Measurements from ENCODE around the gene ADCK1. TPM values are rescaled to one million over a fixed set of nuclear protein-coding genes. Genes with fewer than 3 reads are reported as not detected.

ADCK1 gene
- total and polyA plus RNA-seq, 4 experiments from 2014 or later, result 5.2 to 12.0 (median 5.4) TPM

DNA sequence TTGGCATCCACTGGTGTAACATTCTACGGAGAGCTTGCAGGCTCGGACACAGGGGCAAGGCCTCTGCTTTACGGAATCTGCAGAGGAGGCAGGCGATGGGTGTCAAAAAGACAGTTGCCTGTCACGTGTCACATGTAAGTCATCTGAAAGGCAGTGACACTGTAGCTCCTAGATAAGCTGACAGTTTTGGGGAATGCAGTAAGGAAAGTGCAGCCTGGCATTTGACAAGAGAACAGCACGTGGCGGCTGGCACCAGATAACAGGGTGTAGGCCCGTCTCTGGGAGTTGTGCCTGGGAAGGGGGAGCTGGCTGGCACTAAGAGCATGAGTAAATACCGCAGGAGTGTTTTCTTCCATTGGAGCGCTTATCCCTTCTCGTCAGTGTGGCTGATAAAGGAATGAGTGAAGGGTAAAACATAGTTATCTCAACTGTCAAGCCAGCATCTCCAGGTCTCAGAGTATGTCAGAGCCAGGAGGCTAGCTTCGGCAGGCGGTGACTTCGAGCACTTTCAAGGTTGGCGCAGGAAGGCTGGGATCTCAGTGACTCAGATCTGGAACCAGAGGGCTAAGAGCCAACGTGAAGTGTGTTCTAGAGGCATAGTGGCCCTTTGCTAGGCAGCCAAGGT is 26.1 kb downstream of the ADCK1 start:
- CTCF ChIA-PET (ENCODE audit: partially characterized antibody), result no interaction called here
- Histone ChIP-seq H3K36me3 (ENCODE audit: insufficient read depth, low read length) (peaks cover 3% of the 10 kb centered on the region), H3K9me3 (ENCODE audit: control insufficient read depth in 1 of 2, low read length in 2 of 2) (no peaks in the 10 kb centered on the region), H3K4me3 (ENCODE audit: low read length in 2 of 2) (no peak overlapping the region), H3K27ac (ENCODE audit: low read depth, low read length) (no peak overlapping the region), H3K4me1 (ENCODE audit: insufficient read depth, low read length) (no peaks in the 10 kb centered on the region), H3K27me3 (ENCODE audit: insufficient read depth, low read length) (no peaks in the 10 kb centered on the region)
- no peak for DNase-seq
- H3K27me3 Mint-ChIP-seq, result no peaks in the 10 kb centered on the region
- POLR2A ChIA-PET (ENCODE audit: partially characterized antibody), result no interaction called here
- peaks cover 0 to 2% (median 0%) of the 10 kb centered on the region in 4 donors for H3K4me1 Mint-ChIP-seq
- no peak overlapping the region for H3K27ac Mint-ChIP-seq
- H3K9me3 Mint-ChIP-seq, result no peaks in the 10 kb centered on the region
- H3K4me3 Mint-ChIP-seq, result no peak overlapping the region
- intact Hi-C loops (cut with micrococcal nuclease), result no loop called here
- peaks cover 35 to 43% of the 10 kb centered on the region in 2 donors for H3K36me3 Mint-ChIP-seq

DNA sequence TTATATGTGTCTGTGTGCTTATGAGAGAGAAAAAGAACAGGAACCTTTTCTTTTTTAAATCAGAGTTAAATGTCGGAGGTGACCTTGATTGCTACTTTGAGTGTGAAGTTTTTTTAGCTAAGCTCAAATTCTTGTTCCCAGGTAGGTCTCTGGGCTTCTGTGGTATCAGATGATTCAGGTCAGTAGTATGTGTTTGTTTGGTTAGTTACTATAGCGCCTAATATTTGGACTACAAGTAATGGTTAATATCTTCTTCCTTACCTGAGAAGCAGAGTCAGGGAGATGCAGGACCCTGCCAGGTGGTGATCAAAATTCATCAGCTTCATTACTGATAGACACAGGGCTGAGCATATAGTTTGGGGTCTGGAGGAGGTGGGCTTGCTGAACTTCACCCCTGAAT is 30.8 kb downstream of the ADCK1 start:
- no peaks in the 10 kb centered on the region for H3K27me3 ChIP-seq (ENCODE audit: insufficient read depth, low read length)
- H3K9me3 ChIP-seq (ENCODE audit: control insufficient read depth in 1 of 2, low read length in 2 of 2), result no peaks in the 10 kb centered on the region
- Mint-ChIP-seq H3K36me3 (peaks cover 33 to 40% of the 10 kb centered on the region in 2 donors), H3K4me1 (peaks cover 0 to 2% (median 0%) of the 10 kb centered on the region in 4 donors), H3K4me3 (no peak overlapping the region), H3K27ac (peak overlapping the region in 1 of 7 donors; percentile 48), H3K27me3 (no peaks in the 10 kb centered on the region), H3K9me3 (no peaks in the 10 kb centered on the region)
- POLR2A ChIA-PET (ENCODE audit: partially characterized antibody), result no interaction called here
- CTCF ChIA-PET (ENCODE audit: partially characterized antibody), result no interaction called here
- H3K36me3 ChIP-seq (ENCODE audit: insufficient read depth, low read length), result peaks cover 3% of the 10 kb centered on the region
- H3K4me1 ChIP-seq (ENCODE audit: insufficient read depth, low read length), result no peaks in the 10 kb centered on the region
- H3K4me3 ChIP-seq (ENCODE audit: low read length in 2 of 2), result no peak overlapping the region
- no peak overlapping the region for H3K27ac ChIP-seq (ENCODE audit: low read depth, low read length)
- intact Hi-C loops (cut with micrococcal nuclease), result no loop called here
- no peak for DNase-seq

- Histone ChIP-seq H3K27ac (ENCODE audit: low read depth, low read length) (no peak overlapping the region), H3K4me1 (ENCODE audit: insufficient read depth, low read length) (no peaks in the 10 kb centered on the region), H3K27me3 (ENCODE audit: insufficient read depth, low read length) (no peaks in the 10 kb centered on the region), H3K9me3 (ENCODE audit: control insufficient read depth in 1 of 2, low read length in 2 of 2) (no peaks in the 10 kb centered on the region), H3K36me3 (ENCODE audit: insufficient read depth, low read length) (peaks cover 3% of the 10 kb centered on the region), H3K4me3 (ENCODE audit: low read length in 2 of 2) (no peak overlapping the region)
- no peaks in the 10 kb centered on the region for H3K27me3 Mint-ChIP-seq
- CTCF ChIA-PET (ENCODE audit: partially characterized antibody), result no interaction called here
- H3K4me1 Mint-ChIP-seq, result no peaks in the 10 kb centered on the region
- H3K36me3 Mint-ChIP-seq, result peaks cover 22 to 39% of the 10 kb centered on the region in 2 donors
- H3K9me3 Mint-ChIP-seq, result no peaks in the 10 kb centered on the region
- no peak overlapping the region for H3K27ac Mint-ChIP-seq
- H3K4me3 Mint-ChIP-seq, result no peak overlapping the region
- no peak for DNase-seq
- POLR2A ChIA-PET (ENCODE audit: partially characterized antibody), result no interaction called here
- intact Hi-C loops (cut with micrococcal nuclease), result no loop called here
These were observed 32.4 kb downstream of the ADCK1 start for GRCh38 chr14:77832297-77832696.

DNA sequence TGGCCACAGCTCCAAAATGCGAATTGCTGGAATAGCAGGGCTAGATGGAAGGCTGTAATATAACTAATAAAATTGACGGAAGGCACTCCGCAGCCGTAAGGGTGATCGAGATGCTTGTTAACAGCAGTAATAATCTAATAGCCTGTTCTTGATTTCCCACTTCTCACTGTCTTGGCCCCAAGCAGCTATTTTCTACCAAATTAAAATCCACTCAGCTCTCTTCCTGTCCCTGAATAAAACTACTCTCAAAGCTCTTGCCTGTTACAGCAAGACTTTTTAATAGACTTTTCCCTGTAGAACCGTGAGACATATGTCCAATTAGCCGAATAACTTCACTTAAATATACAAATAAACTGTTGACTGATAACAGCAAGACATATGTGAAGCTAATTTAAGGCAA is 38.0 kb downstream of the ADCK1 start:
- H3K36me3 Mint-ChIP-seq, result peaks cover 11 to 16% of the 10 kb centered on the region in 2 donors
- no peaks in the 10 kb centered on the region for H3K9me3 Mint-ChIP-seq
- intact Hi-C loops (cut with micrococcal nuclease), result no loop called here
- H3K27ac ChIP-seq (ENCODE audit: low read depth, low read length), result no peak overlapping the region
- H3K4me3 ChIP-seq (ENCODE audit: low read length in 2 of 2), result no peak overlapping the region
- H3K36me3 ChIP-seq (ENCODE audit: insufficient read depth, low read length), result no peaks in the 10 kb centered on the region
- no peak for DNase-seq
- no peaks in the 10 kb centered on the region for H3K4me1 ChIP-seq (ENCODE audit: insufficient read depth, low read length)
- no peaks in the 10 kb centered on the region for H3K27me3 ChIP-seq (ENCODE audit: insufficient read depth, low read length)
- H3K27ac Mint-ChIP-seq, result no peak overlapping the region
- ChIA-PET CTCF (ENCODE audit: partially characterized antibody) (no interaction called here), POLR2A (ENCODE audit: partially characterized antibody) (no interaction called here)
- peaks cover 0 to 2% (median 0%) of the 10 kb centered on the region in 4 donors for H3K4me1 Mint-ChIP-seq
- no peaks in the 10 kb centered on the region for H3K9me3 ChIP-seq (ENCODE audit: control insufficient read depth in 1 of 2, low read length in 2 of 2)
- no peaks in the 10 kb centered on the region for H3K27me3 Mint-ChIP-seq
- no peak overlapping the region for H3K4me3 Mint-ChIP-seq

GRCh38 chr14:77838831-77839511 is 39.1 kb downstream of the ADCK1 start:
- H3K27me3 ChIP-seq (ENCODE audit: insufficient read depth, low read length), result no peaks in the 10 kb centered on the region
- H3K36me3 ChIP-seq (ENCODE audit: insufficient read depth, low read length), result no peaks in the 10 kb centered on the region
- ChIA-PET POLR2A (ENCODE audit: partially characterized antibody) (no interaction called here), CTCF (ENCODE audit: partially characterized antibody) (no interaction called here)
- Mint-ChIP-seq H3K36me3 (peaks cover 11% of the 10 kb centered on the region in 2 donors), H3K4me1 (peaks cover 0 to 2% (median 0%) of the 10 kb centered on the region in 4 donors), H3K27ac (peak overlapping the region in 2 of 7 donors; percentile 24 to 84), H3K9me3 (no peaks in the 10 kb centered on the region), H3K4me3 (peak overlapping the region in 1 of 8 donors; percentile 64), H3K27me3 (no peaks in the 10 kb centered on the region)
- H3K27ac ChIP-seq (ENCODE audit: low read depth, low read length), result no peak overlapping the region
- no peaks in the 10 kb centered on the region for H3K4me1 ChIP-seq (ENCODE audit: insufficient read depth, low read length)
- intact Hi-C loops (cut with micrococcal nuclease), result no loop called here
- no peak for DNase-seq
- no peak overlapping the region for H3K4me3 ChIP-seq (ENCODE audit: low read length in 2 of 2)
- no peaks in the 10 kb centered on the region for H3K9me3 ChIP-seq (ENCODE audit: control insufficient read depth in 1 of 2, low read length in 2 of 2)

GRCh38 chr14:77843195-77843594 is 43.3 kb downstream of the ADCK1 start:
- Histone ChIP-seq H3K9me3 (ENCODE audit: control insufficient read depth in 1 of 2, low read length in 2 of 2) (no peaks in the 10 kb centered on the region), H3K4me3 (ENCODE audit: low read length in 2 of 2) (no peak overlapping the region), H3K36me3 (ENCODE audit: insufficient read depth, low read length) (no peaks in the 10 kb centered on the region), H3K4me1 (ENCODE audit: insufficient read depth, low read length) (no peaks in the 10 kb centered on the region), H3K27ac (ENCODE audit: low read depth, low read length) (no peak overlapping the region), H3K27me3 (ENCODE audit: insufficient read depth, low read length) (no peaks in the 10 kb centered on the region)
- no peak overlapping the region for H3K4me3 Mint-ChIP-seq
- H3K27ac Mint-ChIP-seq, result no peak overlapping the region
- ChIA-PET POLR2A (ENCODE audit: partially characterized antibody) (no interaction called here), CTCF (ENCODE audit: partially characterized antibody) (no interaction called here)
- peaks cover 0 to 2% (median 0%) of the 10 kb centered on the region in 4 donors for H3K4me1 Mint-ChIP-seq
- peaks cover 0 to 7% of the 10 kb centered on the region in 2 donors for H3K36me3 Mint-ChIP-seq
- H3K27me3 Mint-ChIP-seq, result no peaks in the 10 kb centered on the region
- DNase-seq, result no peak
- intact Hi-C loops (cut with micrococcal nuclease), result no loop called here
- no peaks in the 10 kb centered on the region for H3K9me3 Mint-ChIP-seq

GRCh38 chr14:77843651-77844050 is 43.7 kb downstream of the ADCK1 start:
- Mint-ChIP-seq H3K9me3 (no peaks in the 10 kb centered on the region), H3K27ac (no peak overlapping the region), H3K36me3 (peaks cover 0 to 6% of the 10 kb centered on the region in 2 donors), H3K27me3 (no peaks in the 10 kb centered on the region), H3K4me1 (peaks cover 0 to 2% (median 0%) of the 10 kb centered on the region in 4 donors), H3K4me3 (no peak overlapping the region)
- Histone ChIP-seq H3K4me3 (ENCODE audit: low read length in 2 of 2) (no peak overlapping the region), H3K36me3 (ENCODE audit: insufficient read depth, low read length) (no peaks in the 10 kb centered on the region), H3K4me1 (ENCODE audit: insufficient read depth, low read length) (no peaks in the 10 kb centered on the region), H3K27ac (ENCODE audit: low read depth, low read length) (no peak overlapping the region), H3K27me3 (ENCODE audit: insufficient read depth, low read length) (no peaks in the 10 kb centered on the region), H3K9me3 (ENCODE audit: control insufficient read depth in 1 of 2, low read length in 2 of 2) (no peaks in the 10 kb centered on the region)
- intact Hi-C loops (cut with micrococcal nuclease), result no loop called here
- ChIA-PET CTCF (ENCODE audit: partially characterized antibody) (no interaction called here), POLR2A (ENCODE audit: partially characterized antibody) (no interaction called here)
- DNase-seq, result no peak
